GM21717 (cell line): ENCODE data around the gene WDFY4.
A peak's percentile ranks its signal among the peaks of the same experiment; 100 is the strongest.

Experiments used
- ATAC-seq: cut with Tn5 transposase; IDR thresholded peaks from one replicate; pipeline ENCODE4 v1.9.1; 2021; ENCODE audit warnings: mild to moderate bottlenecking, moderate library complexity; ENCODE audit not compliant: unreplicated experiment

The WDFY4 gene

DNA sequence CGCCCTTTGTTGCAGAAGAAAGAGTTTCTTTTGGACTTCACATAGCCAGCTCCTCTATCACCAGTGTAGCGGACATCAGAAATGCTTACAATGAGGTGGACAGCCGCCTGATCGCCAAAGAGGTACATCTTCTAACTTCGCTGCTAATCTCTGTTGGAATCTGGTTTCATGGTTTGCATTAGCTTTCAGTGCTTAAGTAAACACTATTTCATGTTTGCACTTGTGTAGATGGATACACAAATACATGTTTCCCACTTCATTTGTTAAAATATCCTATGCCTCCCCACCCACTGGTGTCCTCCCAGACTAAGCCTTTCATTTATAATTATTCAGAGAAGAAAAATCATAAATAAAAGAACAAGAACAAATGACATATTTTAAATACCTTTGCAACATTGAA is 103.9 kb downstream of the WDFY4 start:
- ATAC-seq, result no peak

DNA sequence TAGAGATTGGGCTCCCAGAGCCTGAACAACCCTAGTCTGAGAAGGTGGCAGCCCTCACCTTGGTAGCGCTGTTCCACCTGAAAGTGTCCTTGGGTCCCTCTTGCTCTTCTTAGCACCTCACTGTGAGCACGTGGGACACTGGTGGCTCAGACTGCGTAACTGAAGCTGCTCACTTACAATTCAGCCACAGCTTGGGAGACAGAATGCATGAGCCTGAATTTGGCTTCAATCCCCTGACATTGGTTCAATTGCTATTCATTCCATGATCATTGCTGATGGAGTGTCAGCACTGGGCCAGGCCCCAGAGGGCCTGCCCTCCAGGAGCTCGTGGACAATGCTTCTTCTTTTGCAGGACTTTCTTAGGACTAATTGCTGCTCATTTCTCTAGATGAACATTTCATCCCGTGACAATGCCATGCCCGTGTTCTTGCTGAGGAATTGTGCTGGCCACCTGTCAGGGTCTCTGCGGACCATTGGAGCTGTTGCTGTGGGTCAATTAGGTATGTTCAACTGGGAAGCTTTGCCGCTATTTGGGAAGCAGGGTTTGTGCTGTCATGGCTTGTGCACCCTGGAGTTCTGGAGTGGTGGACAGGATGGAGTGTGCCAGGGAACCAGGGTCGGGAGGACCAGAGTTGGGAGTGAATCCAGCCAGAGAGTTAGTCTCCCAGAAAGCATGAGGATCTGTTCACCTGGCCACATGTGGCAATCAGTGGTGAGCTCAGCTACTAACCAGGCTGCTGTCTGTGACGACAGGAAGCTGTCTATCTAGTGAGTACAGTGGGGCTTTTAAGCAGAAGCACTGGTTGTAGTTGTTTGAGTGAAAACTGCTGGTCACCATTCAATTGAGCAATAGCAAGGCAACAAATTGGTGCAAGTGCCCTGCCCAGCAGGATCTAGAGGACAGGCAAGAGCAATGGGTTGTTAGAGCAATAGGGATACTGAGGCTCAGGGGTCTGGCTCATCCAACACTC is 105.1 kb downstream of the WDFY4 start:
- no peak for ATAC-seq

DNA sequence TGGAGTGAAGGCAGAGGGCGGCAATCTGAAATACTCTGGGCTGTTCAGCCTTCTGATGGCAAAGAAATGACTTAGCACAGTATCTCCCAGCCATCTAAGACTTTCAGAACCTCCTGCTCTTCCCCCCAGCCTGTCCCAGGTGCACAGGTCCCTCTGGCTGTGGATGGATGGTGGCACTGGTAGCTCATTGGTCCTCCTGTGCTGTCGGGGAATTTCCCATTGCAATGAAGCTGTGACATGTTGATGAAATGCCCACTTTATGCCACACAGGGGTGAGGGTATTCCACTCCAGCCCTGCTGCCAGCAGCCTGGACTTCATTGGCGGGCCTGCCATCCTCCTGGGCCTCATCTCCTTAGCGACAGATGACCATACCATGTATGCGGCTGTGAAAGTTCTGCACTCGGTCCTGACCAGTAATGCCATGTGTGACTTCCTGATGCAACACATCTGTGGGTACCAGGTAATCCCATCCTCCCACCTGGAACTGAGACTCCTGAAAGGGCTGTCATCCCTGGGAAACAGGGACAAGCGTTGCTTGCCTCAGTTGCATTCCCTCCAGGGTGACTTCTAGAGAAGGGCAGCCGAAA is 105.9 kb downstream of the WDFY4 start:
- ATAC-seq, result no peak

DNA sequence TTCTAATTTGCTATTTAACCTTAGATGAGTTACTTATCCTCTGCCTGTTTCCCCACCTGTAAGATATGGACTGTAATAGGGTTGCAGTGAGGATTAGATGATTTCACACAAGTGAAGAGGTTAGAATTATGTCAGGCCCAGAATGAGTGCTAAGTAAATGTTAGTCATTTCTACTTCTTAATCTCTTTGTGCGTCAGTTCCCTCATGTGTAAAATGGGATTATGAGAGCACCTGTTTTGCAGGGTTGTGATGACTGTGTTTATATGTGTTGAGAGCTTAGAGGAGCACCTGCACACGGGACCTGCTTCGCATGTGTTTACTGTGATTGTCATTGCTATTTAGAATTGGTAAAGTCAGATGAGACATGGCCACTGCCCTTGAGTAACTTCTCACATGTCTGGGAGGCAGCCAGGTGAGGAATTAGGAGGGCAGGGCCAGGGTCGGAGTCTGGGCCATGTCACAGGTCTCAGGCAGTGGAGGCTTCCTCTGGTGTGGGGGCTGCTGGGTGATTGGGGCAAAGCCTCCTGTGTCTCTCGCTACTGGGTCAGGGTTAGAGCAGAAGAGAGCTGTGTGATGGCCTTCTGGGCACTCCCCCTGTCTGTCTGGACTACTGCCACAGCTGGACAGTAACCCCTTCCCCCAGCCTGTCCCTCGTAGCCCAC is 106.7 kb downstream of the WDFY4 start:
- ATAC-seq, result no peak

DNA sequence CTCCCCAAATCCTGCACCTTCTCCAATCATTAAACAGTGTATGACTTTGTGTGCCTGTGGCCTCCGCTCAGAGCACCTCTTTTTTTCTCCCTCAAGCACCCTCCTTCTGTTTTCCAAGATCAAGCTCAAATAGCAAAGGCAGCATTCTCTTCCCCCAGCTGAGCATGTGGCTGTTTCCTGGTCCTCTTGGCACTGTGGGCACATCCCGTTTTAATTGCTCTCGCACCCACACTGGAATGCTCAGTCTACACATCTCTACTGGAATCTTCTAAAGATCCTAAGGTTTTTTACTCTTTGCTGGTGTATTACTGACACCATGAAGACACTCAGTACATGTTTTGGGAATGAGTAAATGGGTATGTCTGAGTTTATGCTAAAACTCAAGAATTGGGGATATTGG is 107.4 kb downstream of the WDFY4 start:
- ATAC-seq, result no peak

DNA sequence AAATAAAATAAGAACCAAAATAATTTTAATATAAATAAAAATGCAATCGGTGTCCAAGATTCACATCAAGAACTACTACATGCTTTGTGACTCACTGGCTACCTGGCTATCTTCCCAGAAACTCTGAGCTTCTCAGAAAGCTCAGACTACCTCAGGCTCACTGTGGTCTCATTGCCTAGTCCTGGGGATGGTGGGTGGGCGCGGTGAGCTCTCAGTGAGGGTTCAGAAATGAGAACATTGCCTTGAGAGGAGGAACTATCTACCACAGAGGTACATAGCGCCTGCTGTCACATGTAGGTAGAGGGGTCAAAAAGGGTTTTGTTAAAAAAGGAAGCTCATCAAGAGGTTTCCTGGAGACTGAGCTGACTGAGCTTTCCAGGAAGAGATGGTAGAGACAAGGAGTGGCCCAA is 108.0 kb downstream of the WDFY4 start:
- ATAC-seq, result no peak

DNA sequence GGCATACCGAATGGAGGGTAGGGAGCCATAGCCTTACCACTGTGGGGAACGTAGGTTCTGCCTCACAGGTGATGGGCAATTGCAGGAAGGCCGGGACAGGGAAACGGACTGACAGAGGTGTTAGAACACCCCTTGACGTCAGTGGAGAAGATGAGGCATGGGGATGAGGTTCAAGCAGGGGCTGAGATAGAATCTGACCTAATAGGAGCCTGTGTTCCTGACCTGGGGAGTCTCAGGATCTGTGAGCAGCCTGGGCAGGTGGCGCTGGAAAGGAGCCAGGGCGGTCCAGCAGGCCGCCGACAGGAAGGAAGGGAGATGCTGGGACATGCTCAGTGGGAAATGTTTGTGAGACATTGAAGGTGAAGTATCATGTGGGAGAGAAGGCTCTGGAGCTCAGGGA is 109.4 kb downstream of the WDFY4 start:
- no peak for ATAC-seq

DNA sequence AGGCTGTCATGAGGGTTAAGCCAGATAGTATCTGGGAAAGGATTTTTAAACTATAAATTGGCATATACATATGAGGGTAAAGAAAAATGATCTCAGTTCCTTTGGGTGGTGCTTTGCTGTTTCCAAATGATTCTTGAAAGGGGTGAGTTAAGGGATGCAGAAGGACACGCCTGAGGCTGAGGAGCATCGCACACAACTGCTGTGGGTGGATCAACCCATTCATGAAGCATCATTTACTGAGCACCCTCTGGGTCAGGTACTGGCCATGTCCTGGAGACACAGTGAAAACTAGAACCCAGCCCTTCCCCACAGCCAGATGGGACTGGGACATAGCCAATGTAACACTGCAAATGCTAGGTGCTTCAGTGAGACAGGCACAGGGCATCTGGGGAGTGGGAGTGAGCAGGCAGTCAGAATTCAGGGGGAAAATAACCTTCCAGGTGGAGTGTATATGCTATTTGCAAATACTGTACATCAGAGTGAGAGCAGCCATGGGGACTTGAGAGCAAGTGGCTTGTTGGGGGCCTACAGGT is 112.1 kb downstream of the WDFY4 start:
- ATAC-seq, result no peak

DNA sequence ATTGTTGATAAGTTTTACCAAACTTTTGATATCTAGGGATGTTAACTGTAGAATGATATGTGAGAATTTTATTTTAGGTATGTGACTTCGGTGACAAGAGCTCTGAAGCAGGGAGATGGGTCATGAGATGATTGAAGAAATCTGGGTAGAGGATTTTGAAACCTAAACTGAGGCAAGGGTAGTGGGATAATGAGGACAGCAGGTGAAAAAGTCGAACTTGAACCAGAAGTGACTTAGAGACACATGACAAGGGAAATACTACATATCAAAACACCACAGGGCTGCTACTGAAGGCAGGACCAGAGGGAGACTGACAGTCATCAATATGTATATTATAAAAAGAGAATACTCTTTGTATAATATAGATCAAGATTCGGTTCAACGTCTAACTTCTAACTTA is 113.2 kb downstream of the WDFY4 start:
- no peak for ATAC-seq

DNA sequence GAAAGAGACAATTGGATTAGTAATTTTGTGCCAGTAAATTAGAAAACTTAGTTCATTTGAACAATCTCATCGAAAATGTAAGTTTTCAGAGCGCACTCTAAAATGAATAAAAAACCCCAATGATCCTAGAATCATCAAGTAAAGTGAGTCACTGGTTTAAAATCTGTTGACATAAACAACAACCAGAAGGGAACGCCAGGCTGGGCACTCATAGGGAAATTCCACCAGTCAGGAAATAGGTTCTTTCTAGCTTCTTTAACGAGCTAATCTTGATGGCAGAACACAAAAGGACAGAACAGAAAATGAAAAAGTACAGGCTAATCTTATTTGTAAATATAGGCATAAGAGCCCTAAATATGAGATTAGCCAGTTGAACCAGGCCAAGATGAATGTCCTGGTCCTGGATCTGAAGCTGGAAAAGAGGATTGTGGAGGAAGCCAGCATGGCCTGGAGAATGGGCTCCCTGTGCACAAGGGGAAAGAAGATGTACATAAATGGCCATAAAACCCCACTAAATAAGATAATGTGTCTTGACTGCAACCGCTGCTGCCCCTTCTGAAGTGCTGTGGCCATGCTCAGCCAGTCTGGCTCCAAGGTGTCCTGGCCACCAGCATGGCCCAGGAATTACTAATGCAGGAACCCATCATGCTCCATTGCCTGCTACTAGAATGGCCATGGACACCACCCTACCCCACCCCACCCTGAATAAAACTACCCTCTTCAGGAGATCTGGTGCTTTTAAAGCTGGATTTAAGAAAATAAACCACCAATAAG is 114.0 kb downstream of the WDFY4 start:
- no peak for ATAC-seq

DNA sequence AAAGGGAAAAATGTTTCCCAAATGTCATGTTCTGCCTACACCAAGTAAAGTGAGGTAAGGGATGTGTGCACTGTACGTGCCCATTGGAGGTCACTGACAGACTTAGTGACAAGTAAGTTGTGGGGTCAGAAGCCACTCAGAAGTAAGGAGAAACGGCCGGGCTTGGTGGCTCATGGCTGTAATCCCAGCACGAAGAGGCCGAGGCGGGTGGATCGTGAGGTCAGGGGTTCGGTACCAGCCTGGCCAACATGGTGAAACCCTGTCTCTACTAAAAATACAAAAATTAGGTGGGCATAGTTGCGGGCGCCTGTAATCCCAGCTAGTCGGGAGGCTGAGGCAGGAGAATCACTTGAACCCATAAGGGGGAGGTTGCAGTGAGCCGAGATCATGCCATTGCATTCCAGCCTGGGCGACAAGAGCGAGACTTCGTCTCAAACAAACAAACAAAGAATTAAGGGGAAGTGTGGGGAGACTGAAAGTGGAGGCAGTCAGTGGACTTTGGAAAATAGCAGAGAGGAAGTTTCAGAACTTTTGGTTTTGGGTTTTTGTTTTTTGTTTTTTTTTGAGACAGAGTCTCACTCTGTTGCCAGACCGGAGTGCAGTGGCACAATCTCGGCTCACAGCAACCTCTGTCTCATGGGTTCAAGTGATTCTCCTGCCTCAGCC is 114.8 kb downstream of the WDFY4 start:
- no peak for ATAC-seq

DNA sequence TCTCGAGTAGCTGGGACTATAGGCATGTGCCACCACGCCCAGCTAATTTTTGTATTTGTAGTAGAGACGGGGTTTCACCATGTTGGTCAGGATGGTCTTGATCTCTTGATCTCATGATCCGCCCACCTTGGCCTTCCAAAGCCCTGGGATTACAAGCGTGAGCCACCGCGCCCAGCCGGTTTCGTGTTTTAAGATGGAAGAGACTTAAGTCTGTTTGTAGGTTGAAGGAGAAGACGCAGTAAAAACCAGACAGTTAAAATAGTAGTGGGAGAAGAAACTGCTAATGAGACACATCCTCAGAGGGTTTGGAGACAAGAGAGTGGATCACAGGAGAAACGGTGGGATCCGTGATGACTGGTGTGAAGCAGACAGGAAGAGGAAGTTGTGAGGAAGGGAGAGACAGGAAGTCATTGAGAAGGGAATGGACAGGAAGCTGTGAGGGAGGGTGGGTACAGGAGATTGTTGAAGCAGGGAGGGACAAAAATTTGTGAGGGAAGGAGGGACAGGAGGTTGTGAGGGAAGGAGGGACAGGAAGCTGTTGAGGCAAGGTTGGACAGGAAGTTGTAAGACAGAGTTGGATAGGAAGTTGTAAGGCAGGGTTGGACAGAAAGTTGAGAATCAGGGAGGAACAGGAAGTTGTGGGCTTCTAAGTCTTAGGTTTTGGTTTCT is 115.5 kb downstream of the WDFY4 start:
- no peak for ATAC-seq

DNA sequence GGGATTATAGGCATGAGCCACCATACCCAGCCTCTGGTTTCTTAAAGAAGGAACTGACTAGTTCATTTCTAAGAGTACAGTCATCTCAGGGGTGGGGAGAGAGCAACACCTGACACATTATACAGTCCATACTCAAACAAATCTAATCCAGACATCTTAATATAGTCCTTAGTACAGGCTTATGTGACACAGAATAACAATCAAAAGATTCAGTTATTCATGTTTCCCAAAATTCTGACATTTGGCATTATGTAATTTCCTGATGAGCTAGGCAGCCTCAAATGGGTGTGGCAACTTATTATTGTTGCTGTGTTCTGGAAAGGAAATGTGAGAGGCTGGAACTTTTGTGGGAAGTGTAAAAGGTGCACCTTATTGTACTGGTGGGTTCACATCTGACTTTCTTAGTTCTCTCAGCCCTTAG is 116.3 kb downstream of the WDFY4 start:
- no peak for ATAC-seq

DNA sequence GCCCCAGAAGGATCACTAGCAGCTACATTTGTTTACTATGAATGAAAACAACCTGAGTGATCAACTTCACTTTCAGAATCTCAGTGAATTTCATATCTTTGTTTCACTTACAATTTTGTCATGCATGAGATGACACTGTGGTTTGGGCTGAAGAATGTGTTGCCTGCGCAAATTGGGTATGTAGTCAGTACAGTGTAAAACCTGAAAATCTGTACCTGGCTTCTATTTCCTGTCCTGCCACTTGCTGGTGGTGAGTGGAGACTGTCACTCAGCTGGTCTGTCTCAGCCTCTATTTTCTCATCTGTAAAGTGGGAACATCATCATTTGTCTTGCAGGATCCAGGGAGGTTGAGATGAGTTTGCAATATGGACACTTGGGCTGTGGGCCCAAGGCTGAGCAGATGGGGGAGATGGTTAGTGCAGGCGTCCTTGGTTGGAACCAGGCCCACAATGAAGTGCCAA is 118.0 kb downstream of the WDFY4 start:
- peak; percentile 92 for ATAC-seq

DNA sequence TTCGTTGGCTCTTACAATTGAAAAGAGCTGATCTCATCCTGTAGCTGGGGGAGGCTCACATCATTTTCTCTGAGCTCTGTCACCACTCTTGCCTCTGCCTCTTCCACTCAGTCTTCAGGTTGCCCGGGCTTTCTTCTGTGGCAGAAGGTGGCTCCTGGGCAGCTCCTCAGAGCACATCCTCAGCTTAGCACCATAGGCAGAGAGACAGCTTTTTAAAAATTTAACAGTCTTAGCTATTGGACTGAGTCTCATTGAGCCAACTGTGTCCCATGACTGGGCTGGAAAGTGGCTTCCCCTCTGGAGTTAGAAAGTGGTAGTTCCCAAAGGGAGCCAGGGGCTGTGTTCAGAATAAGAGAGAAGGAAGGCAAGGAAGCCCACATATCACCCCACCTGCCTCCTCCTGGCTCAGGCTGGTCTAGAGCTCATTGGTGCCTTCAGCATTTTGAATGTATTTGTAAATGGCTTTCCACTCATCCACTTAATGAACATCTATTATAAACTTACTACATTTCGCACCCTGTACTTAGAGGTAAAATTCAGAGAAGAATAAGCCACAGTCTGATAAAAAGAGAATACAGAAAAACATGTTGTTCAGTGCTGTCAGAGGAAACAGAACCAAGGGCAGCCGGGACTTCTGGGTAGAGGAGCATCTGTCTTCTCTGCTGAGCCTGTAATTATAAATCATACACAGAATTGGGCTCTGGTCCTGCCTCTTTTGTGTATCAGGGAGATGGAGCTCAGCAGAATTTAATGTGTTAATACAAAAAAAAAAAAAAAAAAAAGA is 119.3 kb downstream of the WDFY4 start:
- ATAC-seq, result no peak

DNA sequence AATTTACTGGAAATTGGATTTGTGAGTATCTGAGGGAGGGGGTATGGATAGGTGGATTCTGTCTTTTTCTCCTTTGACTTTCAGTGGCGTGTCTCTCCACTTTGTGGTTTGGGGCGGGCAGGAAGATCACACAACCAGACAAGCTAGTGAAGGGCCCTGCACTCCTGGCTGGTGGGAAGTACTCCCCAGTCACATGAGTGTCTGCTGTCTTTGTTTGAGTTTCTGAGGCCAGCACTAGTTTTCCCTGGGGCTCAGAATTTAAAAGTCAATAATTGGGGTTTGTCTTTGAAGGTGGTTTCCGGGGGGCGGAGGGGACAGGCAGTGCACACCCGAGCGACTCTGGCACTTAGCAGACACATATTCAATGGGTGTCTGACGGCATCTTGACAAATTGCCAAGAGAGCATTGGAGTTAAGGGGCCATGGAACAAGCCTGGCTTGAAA is 120.1 kb downstream of the WDFY4 start:
- ATAC-seq, result no peak

DNA sequence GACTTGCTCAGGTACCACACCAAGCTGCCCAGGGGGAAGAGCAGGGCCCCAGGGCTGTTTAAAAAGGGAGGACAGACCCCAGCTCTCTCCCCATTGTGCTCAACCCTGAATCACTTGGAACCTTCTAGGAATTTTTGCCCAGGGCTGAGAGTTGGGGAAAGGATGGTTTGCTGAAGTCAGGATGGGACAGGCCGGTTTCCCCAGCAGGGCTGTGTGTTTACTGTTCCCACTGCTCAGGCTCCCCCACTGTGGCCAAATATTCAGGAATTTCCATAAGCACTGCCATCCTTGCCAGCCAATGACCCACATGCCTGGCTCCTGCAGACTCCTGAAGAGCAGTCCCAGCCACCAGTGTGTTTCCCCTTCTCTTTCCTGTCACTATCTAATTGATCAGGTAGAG is 120.7 kb downstream of the WDFY4 start:
- ATAC-seq, result no peak

DNA sequence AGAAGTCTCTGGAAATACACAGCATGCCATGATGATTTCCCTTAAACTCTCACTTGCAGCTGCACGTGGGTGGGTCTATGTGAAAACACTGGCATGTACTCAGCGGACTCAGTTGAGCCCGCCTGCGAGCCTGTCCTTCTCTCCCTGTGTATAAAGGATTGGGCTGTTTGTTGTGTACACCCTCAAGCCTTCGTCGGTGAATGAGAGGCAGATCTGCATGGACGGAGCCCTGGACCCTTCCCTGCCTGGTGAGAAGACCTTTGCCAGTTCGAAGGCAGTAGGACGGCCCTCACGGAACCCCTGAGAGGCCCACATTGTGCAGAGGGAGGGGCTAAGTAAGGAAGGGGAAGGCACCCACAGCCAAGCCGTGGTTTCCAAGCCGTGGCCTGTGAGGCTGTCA is 121.2 kb downstream of the WDFY4 start:
- ATAC-seq, result no peak

DNA sequence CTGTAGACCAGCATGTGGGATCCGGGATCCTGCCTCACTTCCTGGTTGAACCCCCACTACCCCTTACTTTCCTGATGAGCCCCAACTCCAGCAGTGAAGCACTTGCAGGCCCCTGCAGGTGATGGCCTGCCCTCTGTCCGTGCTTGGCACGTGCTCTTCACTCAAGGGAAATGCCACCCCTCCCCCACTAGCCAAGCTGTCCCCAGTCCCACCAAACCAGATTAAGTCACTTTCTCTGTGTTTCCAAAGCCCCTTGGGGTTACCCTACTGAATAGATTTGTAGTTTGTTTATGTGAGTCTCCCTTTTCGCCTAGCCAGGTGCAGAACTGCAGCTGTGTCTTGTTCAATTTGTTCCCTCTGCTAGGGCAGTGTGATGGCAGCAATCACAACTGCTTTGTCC is 121.7 kb downstream of the WDFY4 start:
- no peak for ATAC-seq
